GM18502 (cell line): ENCODE measurements around the gene CDC5L.

Experiments used
- ATAC-seq: cut with Tn5 transposase; IDR thresholded peaks from one replicate; pipeline ENCODE4 v1.9.1; 2021; ENCODE audit warnings: mild to moderate bottlenecking; ENCODE audit not compliant: unreplicated experiment, poor library complexity

CDC5L gene

DNA sequence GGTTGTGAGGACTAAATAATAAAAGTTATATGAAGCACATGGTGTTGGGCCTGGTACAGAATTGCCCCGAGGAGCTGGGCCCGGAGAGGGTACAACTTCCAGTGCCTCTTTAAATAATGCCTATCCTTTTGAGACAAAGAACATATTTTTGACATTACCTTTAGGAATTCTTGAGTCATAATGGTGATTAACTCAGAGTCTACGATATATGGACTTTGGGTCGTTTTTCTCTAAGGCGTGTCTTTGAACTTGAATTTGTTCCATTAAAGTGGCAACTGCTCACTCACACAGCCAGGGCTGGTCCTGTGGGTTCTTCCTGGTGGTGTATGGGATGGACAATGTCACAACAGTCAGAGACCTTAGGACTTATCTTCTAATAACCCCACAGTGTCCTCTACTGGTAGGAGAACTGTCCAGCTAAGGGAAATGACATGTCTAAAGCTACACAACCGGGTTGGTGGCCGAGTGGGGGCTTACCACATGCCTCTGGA lies 106.5 kb downstream of the CDC5L start:
- ATAC-seq, result no peak

DNA sequence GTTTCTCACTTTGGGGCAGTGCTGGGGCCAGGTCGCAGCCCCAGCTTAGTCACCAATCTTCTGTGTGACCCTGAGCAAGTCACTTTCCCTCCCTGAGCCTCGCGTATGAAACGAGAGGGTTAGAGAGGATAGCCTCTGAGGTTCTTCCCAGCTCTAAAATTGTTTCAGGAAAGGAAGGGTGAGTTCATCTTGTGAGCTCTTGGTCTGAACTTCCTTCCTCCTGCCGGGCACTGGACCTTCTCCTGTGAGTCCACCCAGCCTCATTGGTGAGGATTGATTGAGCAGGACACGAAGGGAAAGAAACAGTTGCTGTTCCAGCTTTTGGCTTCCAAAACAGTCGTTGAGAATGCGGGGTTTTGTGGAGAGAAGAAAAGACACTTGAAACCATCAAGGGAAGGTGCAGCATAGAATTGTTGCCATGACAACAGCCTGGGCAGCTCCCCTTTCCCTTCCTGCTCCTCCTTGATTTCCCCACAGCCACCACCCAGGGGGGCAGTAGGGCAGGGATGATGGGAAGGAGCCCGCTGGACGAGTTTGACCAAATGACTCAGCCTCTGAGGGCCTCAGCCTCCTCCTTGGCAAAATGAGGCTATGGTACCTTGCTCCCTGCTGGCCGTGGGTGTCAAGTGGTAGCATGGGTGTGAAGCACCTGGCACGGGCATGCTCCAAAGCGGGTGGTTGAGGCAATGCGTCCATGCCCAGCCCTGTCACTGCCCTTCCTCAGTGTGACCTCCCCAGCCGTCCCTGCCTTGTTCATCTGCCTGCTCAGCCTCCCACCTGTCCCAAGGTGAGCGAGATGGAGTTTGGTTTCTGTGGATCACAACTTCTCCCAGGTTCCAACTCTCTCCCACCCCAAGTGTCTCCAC lies 107.8 kb downstream of the CDC5L start:
- no peak for ATAC-seq

DNA sequence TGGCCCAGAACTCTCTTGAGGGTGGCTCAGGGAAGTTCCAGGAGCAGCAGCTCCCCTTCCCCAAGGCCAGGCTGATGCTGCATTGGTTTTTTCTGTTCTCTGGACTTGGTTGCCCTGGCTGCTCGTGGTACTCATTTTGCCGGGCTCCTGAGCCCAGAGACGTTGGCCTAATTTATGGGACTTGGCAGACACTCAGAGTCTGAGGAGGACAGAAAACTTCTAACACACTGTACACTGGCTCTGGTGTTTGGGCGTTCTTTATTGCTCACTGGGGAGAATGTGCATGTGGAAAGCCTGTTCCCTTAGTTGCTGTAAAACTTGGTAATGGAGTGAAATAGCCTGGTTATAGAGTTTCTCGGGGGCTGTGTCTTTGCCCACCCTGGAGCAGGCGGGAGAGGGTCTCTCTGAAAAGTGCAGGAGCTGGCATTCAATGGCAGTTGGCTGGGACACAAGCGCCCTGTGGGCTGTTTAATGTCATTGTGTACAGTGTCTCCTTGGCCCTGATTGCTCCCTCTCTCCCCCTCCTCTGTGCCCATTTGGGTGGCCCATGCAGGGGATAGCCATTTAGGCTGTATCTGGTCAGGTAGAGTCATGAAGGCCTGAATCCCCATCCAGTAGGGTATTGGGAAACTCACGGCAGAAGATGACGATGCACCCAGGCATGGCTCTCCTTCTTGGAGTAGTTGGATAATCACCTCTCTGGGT lies 109.3 kb downstream of the CDC5L start:
- ATAC-seq, result no peak

- ATAC-seq, result no peak
Observed at GRCh38 chr6:44497807-44498206, 110.3 kb downstream of the CDC5L start.

- no peak for ATAC-seq
Observed at GRCh38 chr6:44498436-44498835, 110.9 kb downstream of the CDC5L start.

GRCh38 chr6:44499609-44500008 lies 112.1 kb downstream of the CDC5L start:
- ATAC-seq, result no peak
